ENCODE data around the gene GRIP1.

- TF ChIP-seq POLR2AphosphoS5 (IDR thresholded peaks at IDR 0.05), result no peak
- no peak for TF ChIP-seq EP300 (IDR thresholded peaks at IDR 0.05)
These were observed 260.0 kb downstream of the GRIP1 start for GRCh38 chr12:66418908-66419307.
